GM10266 (cell line): Measurements from ENCODE around the gene IGSF8.

Source experiments
- DNase-seq: peaks from one replicate; pipeline ENCODE4 v3.0.0; 2012; ENCODE audit errors: extremely low spot score
- TF ChIP-seq, protein P1 (sequence below): IDR thresholded peaks from 2 replicates; pipeline ENCODE4 v1.5.1; 2012; ENCODE audit warnings: mild to moderate bottlenecking, low read depth; ENCODE audit not compliant: control insufficient read depth, insufficient read depth; ENCODE audit errors: missing control alignments

IGSF8 gene

GRCh38 chr1:160064164-160064563 lies 34.3 kb downstream of the IGSF8 start:
- DNase-seq = no peak
- TF ChIP-seq, protein P1, sequence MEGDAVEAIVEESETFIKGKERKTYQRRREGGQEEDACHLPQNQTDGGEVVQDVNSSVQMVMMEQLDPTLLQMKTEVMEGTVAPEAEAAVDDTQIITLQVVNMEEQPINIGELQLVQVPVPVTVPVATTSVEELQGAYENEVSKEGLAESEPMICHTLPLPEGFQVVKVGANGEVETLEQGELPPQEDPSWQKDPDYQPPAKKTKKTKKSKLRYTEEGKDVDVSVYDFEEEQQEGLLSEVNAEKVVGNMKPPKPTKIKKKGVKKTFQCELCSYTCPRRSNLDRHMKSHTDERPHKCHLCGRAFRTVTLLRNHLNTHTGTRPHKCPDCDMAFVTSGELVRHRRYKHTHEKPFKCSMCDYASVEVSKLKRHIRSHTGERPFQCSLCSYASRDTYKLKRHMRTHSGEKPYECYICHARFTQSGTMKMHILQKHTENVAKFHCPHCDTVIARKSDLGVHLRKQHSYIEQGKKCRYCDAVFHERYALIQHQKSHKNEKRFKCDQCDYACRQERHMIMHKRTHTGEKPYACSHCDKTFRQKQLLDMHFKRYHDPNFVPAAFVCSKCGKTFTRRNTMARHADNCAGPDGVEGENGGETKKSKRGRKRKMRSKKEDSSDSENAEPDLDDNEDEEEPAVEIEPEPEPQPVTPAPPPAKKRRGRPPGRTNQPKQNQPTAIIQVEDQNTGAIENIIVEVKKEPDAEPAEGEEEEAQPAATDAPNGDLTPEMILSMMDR = no peak

- DNase-seq = no peak
- TF ChIP-seq, protein P1 = no peak
Measured at GRCh38 chr1:160063176-160063575, 35.2 kb downstream of the IGSF8 start.

DNA sequence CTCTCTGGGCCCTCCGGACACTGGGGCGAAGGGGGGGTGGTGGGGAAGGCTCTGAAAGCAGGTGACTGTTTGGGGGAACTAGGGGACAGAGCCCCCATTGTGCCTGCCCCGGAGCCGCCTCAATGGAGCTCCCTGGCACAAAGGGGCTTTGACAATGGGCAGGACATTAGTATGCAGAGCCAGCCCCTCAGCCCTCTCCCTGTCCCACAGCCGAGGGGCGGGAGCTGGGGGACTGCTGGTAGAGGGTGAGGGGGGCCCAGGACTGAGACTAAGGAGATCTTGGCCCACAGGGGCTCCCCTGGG lies 36.2 kb downstream of the IGSF8 start:
- TF ChIP-seq, protein P1 = no peak
- no peak for DNase-seq

DNA sequence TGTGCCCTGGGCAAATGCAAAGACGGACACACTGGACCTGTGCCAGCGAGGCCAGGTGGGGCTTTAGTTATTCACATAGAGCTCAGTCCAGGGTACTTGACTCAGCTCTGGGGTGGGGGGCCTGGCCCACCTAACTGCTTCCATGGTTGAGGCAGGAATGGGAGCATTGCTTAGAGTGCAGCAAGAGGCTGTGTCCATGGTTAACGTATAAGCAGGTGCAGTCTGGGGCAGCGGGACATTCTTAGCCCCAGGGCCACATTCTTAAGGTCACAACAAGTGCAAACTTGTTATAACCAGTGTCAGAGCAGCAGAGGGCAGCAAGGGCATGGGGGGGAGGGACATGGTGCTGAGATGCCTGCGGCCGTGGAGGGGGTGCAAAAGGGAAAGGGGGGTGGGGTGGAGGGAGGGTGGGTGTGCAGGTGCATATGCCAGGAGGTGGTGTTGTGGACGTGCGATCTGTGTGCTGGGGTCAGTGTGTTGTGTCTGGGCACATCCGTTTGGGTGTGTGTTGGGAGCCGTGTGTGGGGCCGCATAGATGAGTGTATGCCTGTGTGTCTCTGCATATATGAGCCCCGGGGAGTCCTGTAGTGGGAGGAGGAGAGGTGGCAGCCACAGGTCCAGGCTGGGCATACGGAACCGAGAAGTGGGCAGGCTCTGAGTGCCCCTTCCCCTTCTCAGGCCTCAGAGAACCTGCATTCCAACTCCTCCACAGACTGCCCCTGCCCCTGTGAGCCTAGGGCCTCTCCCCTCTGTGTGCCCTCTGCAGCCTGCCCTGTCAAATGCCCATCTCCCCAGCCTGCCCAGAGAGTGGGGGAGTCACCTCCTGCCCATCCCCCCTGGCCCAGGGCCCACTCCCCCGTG lies 36.8 kb downstream of the IGSF8 start:
- TF ChIP-seq, protein P1 = peak; percentile 27
- no peak for DNase-seq

DNA sequence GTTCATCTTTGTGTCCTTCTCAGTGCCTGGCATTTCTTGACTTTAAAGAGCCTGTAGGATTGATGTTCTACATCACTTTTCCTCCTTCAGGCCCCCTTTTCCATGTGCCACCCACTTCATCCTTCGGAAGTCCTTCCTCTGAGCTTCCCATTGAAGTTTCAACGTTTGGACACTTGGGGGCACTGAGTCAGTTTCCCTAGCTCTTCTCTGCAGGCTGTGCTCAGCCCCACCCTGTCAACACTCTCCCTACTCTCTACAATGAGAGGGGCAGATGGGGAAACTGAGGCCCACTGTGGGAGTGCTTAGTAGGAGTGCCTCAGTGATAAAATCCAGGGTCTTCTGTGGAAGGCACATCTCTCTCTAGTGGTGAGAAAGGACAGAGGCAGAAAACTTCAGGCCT lies 40.3 kb downstream of the IGSF8 start:
- no peak for DNase-seq
- TF ChIP-seq, protein P1 = peak; percentile 25

DNA sequence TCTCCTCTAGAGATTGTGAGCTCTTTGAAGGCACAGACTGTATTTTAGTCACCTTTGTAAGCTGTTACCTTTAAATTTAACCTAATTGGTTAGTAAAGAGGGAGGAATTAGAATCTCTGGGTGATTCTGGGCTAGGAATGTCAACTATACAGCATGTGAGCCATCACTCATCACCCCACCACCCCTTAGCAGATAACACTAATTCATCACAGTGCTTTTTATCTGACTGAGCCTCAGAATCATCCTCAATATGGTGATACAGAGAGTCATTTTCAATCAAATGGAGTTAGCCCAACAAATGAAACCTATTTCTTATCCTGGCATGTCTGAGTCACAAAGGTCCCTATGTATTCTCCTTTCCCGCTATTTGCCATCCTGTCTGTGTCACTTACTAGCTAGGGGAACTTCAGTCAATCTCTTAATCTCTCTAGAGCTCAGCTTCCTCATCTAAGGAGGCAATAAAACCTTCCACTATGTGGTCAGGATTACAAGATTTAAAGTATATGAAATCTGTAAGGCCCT lies 41.7 kb downstream of the IGSF8 start:
- DNase-seq = no peak
- TF ChIP-seq, protein P1 = no peak

- TF ChIP-seq, protein P1 = no peak
Measured at GRCh38 chr1:160053548-160054365, 44.7 kb downstream of the IGSF8 start.

More at GRCh38 chr1:160053548-160054365, 44.7 kb downstream of the IGSF8 start:
- DNase-seq = no peak
